WTC11 (cell line): ENCODE measurements around the gene DEPDC1B.

Experiments used
- CREM ChIP-seq: sonication (generic); formaldehyde crosslinking; IDR thresholded peaks from 2 replicates; pipeline ENCODE4 v1.8.1; 2022; ENCODE audit warnings: mild to moderate bottlenecking, missing genetic modification reagents, moderate library complexity
- FOXP1 ChIP-seq: sonication (generic); formaldehyde crosslinking; IDR thresholded peaks from 2 replicates; pipeline ENCODE4 v1.8.0; 2022; ENCODE audit warnings: missing genetic modification reagents, mild to moderate bottlenecking, moderate library complexity, borderline replicate concordance
- JUN ChIP-seq: sonication (generic); formaldehyde crosslinking; IDR thresholded peaks from 2 replicates; pipeline ENCODE4 v1.8.0; 2023; ENCODE audit warnings: mild to moderate bottlenecking, missing genetic modification reagents
- NFYB ChIP-seq: sonication (generic); formaldehyde crosslinking; conservative IDR thresholded peaks from 2 replicates; pipeline ENCODE4 v1.8.0; 2022; ENCODE audit warnings: low read depth, missing genetic modification reagents
- NR2C2 ChIP-seq: sonication (generic); formaldehyde crosslinking; IDR thresholded peaks from 2 replicates; pipeline ENCODE4 v1.8.0; 2022; ENCODE audit warnings: mild to moderate bottlenecking, missing genetic modification reagents
- SP1 ChIP-seq: sonication (generic); formaldehyde crosslinking; conservative IDR thresholded peaks from 2 replicates; pipeline ENCODE4 v1.8.1; 2022; ENCODE audit warnings: missing genetic modification reagents
- TCF7 ChIP-seq: sonication (generic); formaldehyde crosslinking; IDR thresholded peaks from 2 replicates; pipeline ENCODE4 v1.8.0; 2022; ENCODE audit warnings: mild to moderate bottlenecking, low read depth, missing genetic modification reagents, moderate library complexity
- ZNF232 ChIP-seq: sonication (generic); formaldehyde crosslinking; IDR thresholded peaks from 2 replicates; pipeline ENCODE4 v1.8.0; 2022; ENCODE audit warnings: mild to moderate bottlenecking, missing genetic modification reagents
- TF ChIP-seq, protein P1 (sequence below): fragments of 200-600 bp; IDR thresholded peaks from 2 replicates; pipeline ENCODE4 v1.8.0; 2022; ENCODE audit warnings: antibody characterized with exemption
- TF ChIP-seq, protein P2 (sequence below): sonication (generic); formaldehyde crosslinking; IDR thresholded peaks from 2 replicates; pipeline ENCODE4 v1.8.1; 2022; ENCODE audit warnings: low read depth, missing genetic modification reagents, borderline replicate concordance
- TF ChIP-seq, protein P3 (sequence below): sonication (generic); formaldehyde crosslinking; IDR thresholded peaks from 2 replicates; pipeline ENCODE4 v1.8.0; 2023; ENCODE audit warnings: mild to moderate bottlenecking, missing genetic modification reagents
- TF ChIP-seq, protein P4 (sequence below): sonication (generic); formaldehyde crosslinking; IDR thresholded peaks from 2 replicates; pipeline ENCODE4 v1.8.1; 2023; ENCODE audit warnings: mild to moderate bottlenecking, missing genetic modification reagents, borderline replicate concordance
- TF ChIP-seq, protein P5 (sequence below): sonication (generic); formaldehyde crosslinking; IDR thresholded peaks from 2 replicates; pipeline ENCODE4 v1.8.1; 2023; ENCODE audit warnings: mild to moderate bottlenecking, missing genetic modification reagents, moderate library complexity

DNA sequence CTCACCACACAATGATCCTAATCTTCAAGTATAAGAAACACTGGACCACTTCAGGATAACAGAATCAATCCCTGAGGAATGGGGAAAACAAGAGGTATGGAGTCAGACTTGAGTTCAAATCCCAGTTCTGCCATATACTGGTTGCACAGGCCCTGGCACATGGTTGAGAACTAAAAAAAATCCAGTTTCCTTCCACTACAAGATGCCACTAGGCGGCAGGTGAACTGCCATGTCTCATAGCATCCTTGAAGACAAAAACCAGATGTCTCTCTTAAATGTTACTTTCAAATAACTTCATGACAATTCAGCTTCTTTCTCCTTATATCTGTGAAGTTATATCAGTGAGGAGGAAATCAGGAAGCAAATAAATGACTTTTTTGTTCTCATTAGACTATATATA lies 11.0 kb downstream of the DEPDC1B start:
- TF ChIP-seq SP1 (CRISPR knock-in tag) (no peak), JUN (CRISPR knock-in tag) (no peak), NFYB (no peak), ZNF232 (CRISPR knock-in tag) (no peak), FOXP1 (CRISPR knock-in tag) (no peak), NR2C2 (no peak), CREM (CRISPR knock-in tag) (no peak), TCF7 (CRISPR knock-in tag) (no peak)
- TF ChIP-seq, protein P1, sequence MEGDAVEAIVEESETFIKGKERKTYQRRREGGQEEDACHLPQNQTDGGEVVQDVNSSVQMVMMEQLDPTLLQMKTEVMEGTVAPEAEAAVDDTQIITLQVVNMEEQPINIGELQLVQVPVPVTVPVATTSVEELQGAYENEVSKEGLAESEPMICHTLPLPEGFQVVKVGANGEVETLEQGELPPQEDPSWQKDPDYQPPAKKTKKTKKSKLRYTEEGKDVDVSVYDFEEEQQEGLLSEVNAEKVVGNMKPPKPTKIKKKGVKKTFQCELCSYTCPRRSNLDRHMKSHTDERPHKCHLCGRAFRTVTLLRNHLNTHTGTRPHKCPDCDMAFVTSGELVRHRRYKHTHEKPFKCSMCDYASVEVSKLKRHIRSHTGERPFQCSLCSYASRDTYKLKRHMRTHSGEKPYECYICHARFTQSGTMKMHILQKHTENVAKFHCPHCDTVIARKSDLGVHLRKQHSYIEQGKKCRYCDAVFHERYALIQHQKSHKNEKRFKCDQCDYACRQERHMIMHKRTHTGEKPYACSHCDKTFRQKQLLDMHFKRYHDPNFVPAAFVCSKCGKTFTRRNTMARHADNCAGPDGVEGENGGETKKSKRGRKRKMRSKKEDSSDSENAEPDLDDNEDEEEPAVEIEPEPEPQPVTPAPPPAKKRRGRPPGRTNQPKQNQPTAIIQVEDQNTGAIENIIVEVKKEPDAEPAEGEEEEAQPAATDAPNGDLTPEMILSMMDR: no peak
- TF ChIP-seq, protein P2, sequence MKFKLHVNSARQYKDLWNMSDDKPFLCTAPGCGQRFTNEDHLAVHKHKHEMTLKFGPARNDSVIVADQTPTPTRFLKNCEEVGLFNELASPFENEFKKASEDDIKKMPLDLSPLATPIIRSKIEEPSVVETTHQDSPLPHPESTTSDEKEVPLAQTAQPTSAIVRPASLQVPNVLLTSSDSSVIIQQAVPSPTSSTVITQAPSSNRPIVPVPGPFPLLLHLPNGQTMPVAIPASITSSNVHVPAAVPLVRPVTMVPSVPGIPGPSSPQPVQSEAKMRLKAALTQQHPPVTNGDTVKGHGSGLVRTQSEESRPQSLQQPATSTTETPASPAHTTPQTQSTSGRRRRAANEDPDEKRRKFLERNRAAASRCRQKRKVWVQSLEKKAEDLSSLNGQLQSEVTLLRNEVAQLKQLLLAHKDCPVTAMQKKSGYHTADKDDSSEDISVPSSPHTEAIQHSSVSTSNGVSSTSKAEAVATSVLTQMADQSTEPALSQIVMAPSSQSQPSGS (CRISPR knock-in tag): no peak
- TF ChIP-seq, protein P3, sequence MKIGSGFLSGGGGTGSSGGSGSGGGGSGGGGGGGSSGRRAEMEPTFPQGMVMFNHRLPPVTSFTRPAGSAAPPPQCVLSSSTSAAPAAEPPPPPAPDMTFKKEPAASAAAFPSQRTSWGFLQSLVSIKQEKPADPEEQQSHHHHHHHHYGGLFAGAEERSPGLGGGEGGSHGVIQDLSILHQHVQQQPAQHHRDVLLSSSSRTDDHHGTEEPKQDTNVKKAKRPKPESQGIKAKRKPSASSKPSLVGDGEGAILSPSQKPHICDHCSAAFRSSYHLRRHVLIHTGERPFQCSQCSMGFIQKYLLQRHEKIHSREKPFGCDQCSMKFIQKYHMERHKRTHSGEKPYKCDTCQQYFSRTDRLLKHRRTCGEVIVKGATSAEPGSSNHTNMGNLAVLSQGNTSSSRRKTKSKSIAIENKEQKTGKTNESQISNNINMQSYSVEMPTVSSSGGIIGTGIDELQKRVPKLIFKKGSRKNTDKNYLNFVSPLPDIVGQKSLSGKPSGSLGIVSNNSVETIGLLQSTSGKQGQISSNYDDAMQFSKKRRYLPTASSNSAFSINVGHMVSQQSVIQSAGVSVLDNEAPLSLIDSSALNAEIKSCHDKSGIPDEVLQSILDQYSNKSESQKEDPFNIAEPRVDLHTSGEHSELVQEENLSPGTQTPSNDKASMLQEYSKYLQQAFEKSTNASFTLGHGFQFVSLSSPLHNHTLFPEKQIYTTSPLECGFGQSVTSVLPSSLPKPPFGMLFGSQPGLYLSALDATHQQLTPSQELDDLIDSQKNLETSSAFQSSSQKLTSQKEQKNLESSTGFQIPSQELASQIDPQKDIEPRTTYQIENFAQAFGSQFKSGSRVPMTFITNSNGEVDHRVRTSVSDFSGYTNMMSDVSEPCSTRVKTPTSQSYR (CRISPR knock-in tag): no peak
- TF ChIP-seq, protein P4, sequence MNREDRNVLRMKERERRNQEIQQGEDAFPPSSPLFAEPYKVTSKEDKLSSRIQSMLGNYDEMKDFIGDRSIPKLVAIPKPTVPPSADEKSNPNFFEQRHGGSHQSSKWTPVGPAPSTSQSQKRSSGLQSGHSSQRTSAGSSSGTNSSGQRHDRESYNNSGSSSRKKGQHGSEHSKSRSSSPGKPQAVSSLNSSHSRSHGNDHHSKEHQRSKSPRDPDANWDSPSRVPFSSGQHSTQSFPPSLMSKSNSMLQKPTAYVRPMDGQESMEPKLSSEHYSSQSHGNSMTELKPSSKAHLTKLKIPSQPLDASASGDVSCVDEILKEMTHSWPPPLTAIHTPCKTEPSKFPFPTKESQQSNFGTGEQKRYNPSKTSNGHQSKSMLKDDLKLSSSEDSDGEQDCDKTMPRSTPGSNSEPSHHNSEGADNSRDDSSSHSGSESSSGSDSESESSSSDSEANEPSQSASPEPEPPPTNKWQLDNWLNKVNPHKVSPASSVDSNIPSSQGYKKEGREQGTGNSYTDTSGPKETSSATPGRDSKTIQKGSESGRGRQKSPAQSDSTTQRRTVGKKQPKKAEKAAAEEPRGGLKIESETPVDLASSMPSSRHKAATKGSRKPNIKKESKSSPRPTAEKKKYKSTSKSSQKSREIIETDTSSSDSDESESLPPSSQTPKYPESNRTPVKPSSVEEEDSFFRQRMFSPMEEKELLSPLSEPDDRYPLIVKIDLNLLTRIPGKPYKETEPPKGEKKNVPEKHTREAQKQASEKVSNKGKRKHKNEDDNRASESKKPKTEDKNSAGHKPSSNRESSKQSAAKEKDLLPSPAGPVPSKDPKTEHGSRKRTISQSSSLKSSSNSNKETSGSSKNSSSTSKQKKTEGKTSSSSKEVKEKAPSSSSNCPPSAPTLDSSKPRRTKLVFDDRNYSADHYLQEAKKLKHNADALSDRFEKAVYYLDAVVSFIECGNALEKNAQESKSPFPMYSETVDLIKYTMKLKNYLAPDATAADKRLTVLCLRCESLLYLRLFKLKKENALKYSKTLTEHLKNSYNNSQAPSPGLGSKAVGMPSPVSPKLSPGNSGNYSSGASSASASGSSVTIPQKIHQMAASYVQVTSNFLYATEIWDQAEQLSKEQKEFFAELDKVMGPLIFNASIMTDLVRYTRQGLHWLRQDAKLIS (CRISPR knock-in tag): no peak
- TF ChIP-seq, protein P5, sequence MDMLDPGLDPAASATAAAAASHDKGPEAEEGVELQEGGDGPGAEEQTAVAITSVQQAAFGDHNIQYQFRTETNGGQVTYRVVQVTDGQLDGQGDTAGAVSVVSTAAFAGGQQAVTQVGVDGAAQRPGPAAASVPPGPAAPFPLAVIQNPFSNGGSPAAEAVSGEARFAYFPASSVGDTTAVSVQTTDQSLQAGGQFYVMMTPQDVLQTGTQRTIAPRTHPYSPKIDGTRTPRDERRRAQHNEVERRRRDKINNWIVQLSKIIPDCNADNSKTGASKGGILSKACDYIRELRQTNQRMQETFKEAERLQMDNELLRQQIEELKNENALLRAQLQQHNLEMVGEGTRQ (CRISPR knock-in tag): no peak
